NCI-H2171 (cell line): ENCODE data around the gene DNAH11.
"Not testable (repeated sequence)": the region's sequence is repeated elsewhere in the genome, so short reads cannot be mapped to it uniquely, and the experiment has no call there.

Experiments used
- DNase-seq: peaks from one replicate; lab custom pipeline; 2025; lab: John Stamatoyannopoulos, UW

DNAH11 gene

DNA sequence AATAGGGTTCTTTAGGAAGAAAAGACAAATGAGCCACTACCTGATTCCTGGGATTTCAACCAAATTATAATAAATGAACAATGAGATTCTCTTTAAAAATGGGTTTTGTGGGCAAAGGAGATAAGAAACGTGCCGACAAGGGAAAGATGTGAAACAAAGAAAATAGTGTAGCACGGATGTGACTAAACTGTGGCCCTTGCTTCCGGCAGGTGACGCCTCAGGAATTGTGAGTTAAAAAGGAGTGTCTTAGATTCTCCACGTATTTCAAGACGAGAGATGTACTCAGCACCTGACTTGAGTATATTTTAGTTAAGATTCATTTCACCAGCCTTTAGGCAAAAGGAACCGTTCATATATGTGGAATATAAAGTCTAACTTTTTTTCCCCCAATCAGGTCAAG, 75.9 kb downstream of the DNAH11 start:
- no peak for DNase-seq

DNA sequence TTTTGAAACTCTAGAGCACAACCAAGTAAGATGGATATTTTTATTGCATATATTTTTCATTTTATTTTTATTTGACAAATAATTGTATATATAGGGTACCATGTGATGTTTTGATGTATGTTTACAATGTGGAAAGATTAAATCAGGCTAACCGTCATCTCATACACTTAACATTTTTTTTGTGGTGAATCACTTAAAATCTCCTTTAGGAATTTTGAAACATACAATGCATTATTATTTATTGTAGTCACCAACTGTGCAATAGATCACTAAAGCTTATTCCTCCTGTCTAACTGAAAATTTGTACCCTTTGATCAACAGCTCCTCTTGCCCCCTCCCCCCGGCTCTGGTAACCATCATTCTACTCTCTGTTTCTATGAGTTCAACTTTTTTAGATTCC, 77.2 kb downstream of the DNAH11 start:
- no peak for DNase-seq

DNA sequence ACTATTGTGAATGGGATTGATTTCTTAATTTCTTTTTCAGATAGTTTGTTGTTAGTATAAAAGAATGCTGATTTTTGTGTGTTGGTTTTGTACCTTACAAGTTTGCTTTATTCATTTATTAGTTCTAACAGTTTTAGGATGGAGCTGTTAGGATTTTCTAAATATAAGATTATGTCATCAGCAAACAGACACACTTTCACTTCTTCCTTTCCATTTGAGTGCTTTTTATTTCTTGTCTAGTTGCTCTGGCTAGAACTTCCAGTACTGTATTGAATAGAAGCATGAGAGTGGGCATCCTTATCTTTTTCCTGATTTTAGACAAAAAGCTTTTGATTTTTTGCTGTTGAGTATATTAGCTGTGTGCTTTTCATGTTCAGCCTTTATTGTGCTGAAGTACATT, 81.5 kb downstream of the DNAH11 start:
- no peak for DNase-seq

DNA sequence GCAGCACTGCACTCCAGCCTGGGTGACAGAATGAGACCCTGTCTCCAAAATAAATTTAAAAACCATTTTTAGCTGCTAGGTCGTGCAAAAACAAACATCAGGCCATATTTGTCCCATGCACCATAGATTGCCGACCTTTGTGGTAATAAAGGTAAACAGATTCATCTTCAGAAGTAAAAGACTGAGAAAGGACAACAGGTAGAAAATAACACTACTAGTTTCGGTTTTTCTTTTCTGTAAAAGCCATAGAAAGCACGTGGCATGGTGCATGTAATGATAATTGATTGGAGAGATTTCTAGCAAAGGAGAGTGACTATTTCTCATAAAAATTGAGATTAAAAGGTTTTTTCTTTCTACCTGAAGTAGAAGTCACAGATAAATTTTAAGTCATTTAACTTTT, 93.9 kb downstream of the DNAH11 start:
- no peak for DNase-seq

DNA sequence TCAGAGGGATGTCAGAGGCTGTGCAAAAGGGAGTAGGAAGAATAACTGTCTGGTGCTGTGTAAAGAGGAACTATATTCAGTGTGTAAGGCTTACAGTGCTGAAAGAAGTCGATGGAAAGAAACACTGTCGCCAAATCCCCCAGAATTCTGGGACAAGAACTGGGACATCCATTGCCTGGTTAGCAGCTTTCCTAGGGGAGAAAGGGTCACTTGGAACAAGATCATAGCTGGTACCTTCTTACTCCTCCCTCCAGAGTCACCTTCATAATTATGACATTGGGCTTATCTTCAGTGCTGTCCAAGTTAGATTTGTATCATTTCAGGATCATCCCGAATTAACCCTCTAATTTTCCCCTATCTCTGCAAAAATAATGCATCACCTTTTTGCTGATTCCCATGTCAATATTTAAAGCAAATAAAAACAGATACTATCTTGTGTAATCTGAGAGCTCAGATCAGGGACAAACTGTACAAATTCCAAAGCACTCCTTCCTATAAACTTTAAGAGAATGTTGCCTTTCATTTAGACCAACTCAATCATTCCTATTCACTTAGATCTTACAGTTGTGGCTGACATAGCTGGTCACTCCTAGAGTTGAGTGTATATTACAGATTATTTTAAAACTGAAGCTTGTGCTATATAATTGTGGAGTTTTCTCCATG, 96.5 kb downstream of the DNAH11 start:
- no peak for DNase-seq

DNA sequence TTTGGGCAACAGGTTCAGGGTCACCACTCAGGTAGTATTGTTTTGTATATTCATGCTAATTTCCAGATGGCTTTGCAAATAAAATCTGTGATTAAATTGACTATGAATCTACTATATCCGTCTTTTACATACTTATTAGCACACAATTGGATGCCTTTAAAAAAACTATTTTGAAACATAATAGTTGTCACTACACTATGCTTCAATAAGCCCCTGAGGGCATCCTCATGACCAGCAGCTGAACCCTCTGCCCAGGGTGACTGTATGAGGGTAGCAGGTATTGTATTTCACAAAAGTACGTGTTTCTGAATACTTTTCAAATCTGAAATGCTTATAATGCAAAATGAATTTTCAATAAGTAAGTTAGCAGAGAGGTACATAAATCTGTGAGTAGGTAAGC, 97.3 kb downstream of the DNAH11 start:
- no peak for DNase-seq

DNA sequence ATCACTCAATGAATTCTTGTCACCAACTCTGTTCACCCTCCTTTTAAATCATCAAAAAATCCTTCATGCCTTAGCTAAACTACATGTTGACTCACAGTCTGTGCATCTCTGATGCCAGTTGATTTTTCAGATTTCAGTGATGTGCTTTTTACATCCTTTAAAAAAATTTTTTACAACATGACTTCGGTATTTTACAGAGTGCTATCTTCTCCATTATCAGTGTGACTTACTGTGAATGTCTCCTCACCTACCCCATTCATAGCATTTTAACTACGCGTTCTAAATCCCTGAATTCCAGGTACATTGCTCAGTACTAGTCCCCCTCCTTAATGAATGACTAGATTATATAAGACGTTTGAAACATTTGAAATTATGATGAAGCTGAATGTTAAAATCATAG, 98.7 kb downstream of the DNAH11 start:
- DNase-seq = no peak

DNA sequence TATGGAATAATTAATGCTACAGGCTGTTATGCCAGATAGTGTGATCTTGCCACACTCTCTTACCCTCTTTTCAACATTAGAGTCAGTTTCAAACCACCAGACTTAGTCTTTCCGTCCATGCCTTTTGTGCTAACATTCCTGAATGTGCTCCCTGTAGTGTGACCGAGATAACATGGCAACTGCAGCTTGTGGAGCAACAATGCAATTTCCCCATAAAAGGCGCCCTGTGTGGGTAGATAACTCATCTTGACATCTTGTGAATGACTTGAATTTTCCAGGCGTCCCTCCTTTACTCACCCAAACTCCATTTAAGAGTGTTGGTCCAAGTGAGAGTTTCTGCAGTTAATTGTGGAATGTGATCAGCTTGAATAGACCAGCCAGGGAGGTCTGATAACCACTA, 99.6 kb downstream of the DNAH11 start:
- no peak for DNase-seq

DNA sequence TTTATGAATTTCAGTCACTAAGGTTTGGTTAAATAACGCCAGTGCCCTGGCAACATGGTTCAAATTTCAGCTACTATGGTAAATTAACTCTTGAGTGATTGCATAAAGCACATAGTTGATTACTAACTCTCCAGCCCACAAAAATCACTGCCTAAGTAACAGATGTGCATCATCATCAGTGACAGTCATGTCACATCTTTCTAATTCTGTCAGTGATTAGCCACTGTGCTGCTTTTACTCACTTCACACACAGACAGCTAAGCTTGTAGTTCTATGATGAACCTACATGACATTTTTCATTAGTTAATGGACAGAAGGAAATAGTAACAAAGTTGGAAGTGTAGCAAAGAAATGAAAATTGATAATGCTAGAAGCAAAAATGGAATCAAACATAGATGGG, 108.9 kb downstream of the DNAH11 start:
- DNase-seq = no peak

DNA sequence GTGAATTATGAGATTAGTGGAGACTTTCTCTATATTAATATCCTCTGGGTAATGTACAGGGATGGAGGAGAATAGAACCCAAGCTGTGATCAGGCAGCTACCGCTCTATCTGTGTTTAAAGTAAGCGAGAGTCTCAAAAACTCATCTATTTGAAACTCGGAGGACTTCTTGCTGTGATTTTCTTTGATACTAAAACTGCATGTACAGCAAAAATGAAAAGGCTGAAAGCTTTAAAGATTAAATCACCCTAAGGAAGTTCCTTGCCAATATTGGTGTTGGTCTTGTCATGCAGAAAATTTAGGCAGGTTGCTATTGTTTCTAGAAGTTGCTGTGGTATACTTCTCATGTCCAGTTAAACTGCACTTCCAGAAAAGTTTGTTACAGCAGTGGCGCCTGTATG, 110.8 kb downstream of the DNAH11 start:
- no peak for DNase-seq

DNA sequence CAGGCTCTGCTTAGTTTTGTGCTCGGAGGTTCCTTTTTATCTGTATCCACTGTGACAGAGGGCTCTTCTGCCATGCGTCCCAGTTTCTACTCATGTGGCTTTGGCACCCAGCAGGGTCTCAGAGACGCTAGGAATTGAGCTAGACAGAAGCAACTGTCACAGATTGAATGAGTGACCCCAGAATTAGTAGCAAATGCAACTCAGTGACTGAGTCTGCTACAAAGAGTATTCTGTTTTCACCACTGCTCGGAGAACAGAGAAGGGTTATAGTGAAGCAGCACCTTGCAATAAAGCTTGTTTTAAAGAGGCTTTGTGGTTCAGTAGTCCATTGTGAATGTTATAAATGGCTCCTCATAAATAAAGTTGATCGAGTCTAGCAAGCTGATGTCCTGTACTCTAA, 113.2 kb downstream of the DNAH11 start:
- no peak for DNase-seq

DNA sequence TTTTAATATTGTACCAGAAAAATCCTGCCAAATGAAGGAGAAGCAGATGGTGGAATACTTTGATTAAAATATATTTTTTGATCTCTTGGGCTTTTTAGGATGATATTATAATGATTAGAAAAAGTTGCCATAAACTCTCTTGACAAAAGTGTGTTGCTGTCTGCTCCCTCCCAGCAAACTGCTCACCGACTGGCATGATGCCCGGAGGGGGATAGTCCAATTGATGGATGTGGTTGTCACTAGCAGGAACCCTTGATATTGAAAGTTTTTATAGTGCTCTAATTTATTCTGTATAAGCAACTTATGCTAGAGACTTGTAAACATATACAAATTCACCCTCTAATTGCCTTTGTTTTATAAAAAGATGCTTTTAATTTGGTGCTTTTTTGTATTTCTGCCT, 114.0 kb downstream of the DNAH11 start:
- DNase-seq = no peak

DNA sequence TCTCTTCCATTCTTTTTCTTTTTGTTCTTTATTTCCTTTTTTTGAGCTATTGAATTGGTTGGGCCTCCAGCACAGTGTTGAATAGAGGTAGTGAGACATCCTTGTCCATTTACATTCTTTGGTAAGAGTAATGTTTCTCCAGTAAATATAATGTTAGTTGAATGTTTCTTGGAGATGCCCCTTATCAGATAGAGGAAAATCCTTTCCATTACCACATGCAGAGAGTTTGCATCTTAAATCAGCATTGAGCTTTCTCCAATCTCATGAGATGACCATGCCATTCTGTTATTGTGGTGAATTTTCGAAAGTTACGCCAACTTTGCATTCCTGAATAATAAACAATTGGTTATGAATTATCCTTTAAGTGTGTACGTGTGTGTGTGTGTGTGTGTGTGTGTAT, 127.7 kb downstream of the DNAH11 start:
- DNase-seq = no peak

DNA sequence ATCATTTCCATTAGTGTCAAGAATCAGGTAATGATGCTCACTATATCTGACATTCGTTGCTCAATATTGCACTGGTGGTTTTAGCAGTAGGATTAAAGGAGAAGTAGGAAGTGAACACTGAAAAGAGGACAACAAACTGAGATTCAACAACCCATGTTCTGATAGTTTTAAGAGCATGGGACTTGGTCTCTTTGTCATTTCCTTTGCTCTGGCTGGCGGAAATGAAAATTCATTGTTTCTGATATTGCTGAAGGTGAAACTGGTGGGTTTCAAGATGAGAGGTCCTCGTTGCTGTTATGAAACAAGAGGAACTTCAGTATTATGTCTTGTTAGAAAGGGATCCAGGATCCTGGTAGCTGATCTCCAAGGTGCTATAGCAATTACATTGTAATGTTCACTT, 129.0 kb downstream of the DNAH11 start:
- DNase-seq = no peak

DNA sequence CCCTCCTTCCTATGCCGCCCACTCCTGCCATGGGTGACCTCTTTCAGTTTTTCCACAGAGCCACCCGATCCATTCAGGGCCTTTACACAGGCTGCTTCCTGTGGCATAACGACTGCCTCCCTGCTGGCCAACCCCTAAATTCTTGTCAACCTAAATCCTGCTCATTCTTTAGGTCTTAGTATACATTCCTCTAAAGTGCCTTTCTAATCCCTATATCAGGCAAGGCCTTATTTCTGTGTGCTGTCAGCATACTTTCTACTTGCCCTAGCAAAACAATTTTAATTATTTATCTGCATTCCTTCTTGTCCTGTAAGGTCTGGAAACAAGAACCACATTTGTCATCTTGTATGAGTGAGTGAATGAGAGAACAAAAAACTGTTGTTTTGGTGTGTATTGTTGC, 132.4 kb downstream of the DNAH11 start:
- no peak for DNase-seq

DNA sequence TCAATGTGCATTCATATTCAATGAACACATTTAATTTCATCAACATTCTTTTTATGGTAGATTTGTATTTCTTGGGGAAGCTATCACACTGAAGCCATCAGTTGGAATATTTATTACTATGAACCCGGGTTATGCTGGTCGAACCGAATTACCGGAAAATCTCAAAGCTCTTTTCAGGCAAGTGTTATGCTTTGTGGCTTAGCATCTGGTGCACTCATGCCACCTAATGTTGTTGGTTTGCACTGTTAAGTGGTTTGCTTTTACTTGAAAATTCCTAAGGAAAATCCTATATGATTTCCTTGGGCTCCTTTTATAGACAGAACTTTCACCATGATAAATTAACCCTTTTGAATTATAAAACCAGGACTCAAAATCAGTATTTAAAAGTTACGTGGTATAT, 147.9 kb downstream of the DNAH11 start:
- no peak for DNase-seq

DNA sequence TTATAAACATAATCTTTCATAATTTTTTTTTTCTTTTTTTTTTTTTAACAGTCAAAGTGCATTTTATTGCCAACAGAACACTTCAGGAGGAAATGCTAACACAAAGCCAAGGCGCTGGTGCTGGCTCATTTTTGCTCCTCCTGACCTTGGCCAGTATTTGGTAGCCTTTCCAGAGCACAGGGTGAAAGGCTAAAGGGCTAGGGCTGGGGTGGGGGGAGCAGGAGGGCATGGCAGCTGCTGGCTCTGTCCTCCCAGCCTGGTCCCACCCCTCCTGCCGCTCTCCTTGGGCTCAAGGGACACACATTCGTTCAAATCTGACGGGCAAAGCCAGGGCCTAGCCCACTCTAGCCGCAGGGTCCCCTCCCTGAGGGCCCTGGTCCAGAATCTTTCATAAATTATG, 148.3 kb downstream of the DNAH11 start:
- DNase-seq = not testable (repeated sequence)

DNA sequence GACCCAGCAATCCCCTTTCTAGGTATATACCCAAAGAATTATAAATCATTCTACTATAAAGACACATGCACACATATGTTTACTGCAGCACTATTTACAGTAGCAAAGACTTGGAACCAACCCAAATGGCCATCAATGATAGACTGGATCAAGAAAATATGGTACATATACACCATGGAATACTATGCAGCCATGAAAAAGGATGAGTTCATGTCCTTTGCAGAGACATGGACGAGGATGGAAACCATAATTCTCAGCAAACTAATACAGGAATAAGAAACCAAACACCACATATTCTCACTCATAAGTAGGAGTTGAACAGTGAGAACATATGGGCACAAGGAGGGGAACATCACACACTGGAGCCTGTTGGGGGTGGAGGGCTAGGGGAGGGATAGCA, 157.7 kb downstream of the DNAH11 start:
- not testable (repeated sequence) for DNase-seq

DNA sequence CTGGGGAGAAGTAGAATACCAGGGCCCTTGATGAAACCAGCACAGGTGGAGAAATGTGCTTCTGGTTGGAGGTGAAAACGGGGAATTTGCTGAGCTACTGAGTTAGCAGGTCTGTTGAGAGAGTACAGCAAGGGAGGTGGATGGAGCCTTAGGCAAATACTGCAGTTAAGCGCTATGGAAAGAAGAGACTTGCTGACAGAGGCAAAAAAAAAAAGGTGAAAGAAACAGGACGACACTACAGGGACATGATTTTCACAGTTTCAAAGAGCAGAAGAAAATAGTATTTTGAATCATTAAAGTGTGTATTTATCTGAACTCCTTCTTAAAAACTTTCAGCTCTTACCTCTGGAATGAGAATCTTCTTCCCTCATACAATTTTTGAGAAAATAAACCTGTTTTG, 159.5 kb downstream of the DNAH11 start:
- no peak for DNase-seq

DNA sequence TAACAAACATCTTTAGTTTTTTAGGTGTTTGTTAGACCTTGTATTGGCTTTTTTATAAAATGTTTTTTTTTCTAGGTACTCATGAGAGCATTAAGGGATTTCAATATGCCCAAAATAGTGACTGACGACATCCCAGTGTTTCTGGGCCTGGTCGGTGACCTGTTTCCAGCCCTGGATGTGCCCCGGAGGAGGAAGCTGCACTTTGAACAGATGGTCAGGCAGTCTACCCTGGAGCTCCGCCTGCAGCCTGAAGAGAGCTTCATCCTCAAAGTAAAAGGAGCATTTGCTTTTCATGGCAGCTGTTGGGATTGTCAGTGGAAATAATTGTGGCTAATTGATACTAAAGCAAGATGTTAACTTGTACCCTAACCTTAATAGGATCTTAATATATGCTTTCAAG, 161.5 kb downstream of the DNAH11 start:
- no peak for DNase-seq

DNA sequence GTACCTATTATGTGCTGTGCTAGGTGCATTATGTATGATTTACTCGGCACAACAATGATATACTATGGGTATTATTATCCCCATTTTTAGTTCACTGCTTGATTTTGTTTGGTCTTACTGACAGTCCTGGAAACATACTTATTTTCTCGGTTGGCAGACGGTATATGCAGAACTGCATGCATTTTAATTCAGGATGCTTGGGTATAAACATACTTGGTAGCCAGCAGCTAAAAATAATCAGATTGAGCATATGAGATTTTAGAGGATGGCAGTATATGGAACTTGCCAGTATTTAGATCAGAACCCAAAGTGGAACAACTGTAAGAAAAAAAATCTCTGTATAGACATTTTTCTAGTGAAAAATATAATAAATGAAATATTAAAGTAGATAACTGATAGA, 163.3 kb downstream of the DNAH11 start:
- no peak for DNase-seq

DNA sequence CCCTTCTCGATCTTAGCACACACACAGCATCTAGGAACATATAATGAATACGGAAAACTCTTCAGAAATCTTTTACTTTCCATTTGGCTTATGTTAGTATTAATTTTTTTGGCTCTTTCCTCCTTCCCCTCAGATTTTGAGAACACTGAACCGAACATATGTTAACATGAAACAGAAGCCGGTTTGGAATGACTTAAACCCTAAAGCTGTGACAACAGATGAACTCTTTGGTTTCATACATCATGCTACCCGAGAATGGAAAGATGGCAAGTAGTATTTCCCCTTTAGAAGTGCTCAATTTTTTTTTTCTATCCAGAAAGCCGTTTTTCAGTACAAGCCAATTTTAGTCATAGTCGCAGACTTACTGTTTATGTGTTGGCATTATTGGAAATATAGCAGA, 164.7 kb downstream of the DNAH11 start:
- no peak for DNase-seq

DNA sequence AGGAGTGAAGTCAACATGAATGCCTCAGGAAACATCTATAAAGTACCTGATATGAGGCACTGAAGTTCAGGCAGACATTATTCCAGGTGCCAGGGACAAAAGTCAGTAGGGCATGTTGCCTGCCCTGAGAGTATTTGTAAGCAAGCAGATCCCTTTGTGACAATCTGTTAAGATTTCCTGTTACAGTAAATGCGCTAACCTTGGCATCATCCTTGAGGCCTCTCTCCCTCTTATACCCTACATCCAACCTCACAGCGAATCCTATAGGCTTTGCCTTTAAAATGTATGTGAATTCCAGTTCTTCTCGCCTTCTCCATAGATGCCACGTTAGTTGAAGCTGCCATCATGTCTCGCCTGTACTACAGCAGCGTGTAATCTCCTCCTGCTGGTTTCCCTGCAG, 165.3 kb downstream of the DNAH11 start:
- DNase-seq = no peak

DNA sequence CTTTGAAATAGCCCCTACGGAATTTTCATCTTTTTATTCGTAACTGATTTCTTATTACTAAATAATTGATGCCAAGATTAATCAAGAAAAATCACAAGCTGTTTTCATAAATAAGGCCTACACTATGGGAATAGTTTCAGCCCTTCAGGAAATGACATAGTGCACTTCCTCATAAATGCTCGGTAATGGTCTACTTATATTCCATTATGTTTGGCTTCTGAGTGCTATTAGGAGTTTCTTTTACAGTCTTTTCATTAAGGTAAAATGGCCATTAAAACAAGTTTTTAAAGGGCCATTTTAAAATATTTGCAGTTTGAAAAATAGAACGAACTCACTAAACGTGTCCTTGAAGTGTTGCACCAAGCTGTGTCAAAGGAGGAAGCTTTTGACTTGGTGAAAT, 174.5 kb downstream of the DNAH11 start:
- DNase-seq = no peak

DNA sequence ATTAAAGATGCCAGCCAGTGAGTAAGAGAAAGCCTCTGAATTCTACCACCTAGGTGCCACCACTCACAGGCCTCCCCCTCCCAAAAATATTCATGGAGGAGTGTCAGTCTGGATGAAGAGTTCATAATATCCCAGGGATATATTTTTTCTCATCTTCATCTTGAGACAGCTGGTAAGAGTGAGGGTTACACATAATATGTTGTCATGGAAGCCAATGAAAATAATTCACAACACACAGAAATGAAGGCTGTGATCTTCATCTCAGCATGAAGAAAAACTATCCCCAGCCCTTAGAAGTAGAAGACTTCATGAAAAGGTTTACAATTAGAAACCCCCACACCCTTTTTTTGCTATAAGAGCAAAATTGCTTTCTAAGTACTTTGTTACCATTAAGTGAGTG, 175.6 kb downstream of the DNAH11 start:
- DNase-seq = no peak
